A549 (cell line): ENCODE data around the gene DCLK1. TPM values are rescaled to one million over a fixed set of nuclear protein-coding genes. Genes with fewer than 3 reads are reported as not detected.

Source experiments
- ATAC-seq, 2 experiments: fragments of 200-7000 bp in 1 of 2; fragments of >200 bp in 1 of 2; cut with Nextera tagmentation in 1 of 2; cut with Tn5 transposase in 1 of 2; 3 replicates each; pipeline versions ENCODE4 v1.8.0 to v1.9.1; 2018 to 2020; ENCODE audit warnings: mild to moderate bottlenecking in 1 of 2, moderate library complexity in 1 of 2
- CTCF ChIA-PET: fragments of 300-600 bp; sonication (Branson Sonifier 250); formaldehyde crosslinking; extraction: SDS; loops from one replicate; lab custom pipeline; 2021; ENCODE audit warnings: antibody characterized with exemption, inconsistent platforms; lab: Yijun Ruan, JAX
- POLR2A ChIA-PET: fragments of 350-600 bp; formaldehyde crosslinking; extraction: SDS; loops from one replicate; lab custom pipeline; 2021; ENCODE audit warnings: antibody characterized with exemption, inconsistent platforms; lab: Yijun Ruan, JAX
- DNase-seq, 2 experiments: peaks; one replicate each; pipeline versions ENCODE4 v3.0.0 to v3.0.0-alpha.2; 2011 to 2016; ENCODE audit warnings: low read depth in 1 of 2, low spot score in 1 of 2
- FAIRE-seq: peaks from 2 replicates; lab custom pipeline; 2011; peaks lifted over from hg19 to GRCh38; lab: Jason Lieb, UNC
- H3K27ac ChIP-seq, 2 experiments: fragments of >200 bp; sonication (Bioruptor Twin); formaldehyde crosslinking; 3 replicates each; pipeline ENCODE4 v1.5.1; 2016 to 2017
- H3K4me1 ChIP-seq: fragments of >200 bp; sonication (Bioruptor Twin); formaldehyde crosslinking; 3 replicates; pipeline ENCODE4 v1.6.1; 2016
- H3K4me2 ChIP-seq: fragments of >200 bp; sonication (Bioruptor Twin); formaldehyde crosslinking; 3 replicates; pipeline ENCODE4 v1.6.1; 2016
- H3K4me3 ChIP-seq: fragments of >200 bp; sonication (Bioruptor Twin); formaldehyde crosslinking; 3 replicates; pipeline ENCODE4 v1.5.1; 2016
- H3K9me3 ChIP-seq: fragments of >200 bp; sonication (Bioruptor Twin); formaldehyde crosslinking; 3 replicates; pipeline ENCODE4 v1.6.1; 2016
- CEBPB ChIP-seq, 2 experiments: fragments of >200 bp in 1 of 2; sonication (Bioruptor Twin) in 1 of 2; formaldehyde crosslinking in 1 of 2; IDR thresholded peaks; 2 replicates each; pipeline ENCODE4 v1.6.1; 2012 to 2016
- CHD4 ChIP-seq: fragments of 200-600 bp; sonication (generic); IDR thresholded peaks from 2 replicates; pipeline ENCODE4 v1.6.1; 2016; ENCODE audit warnings: antibody characterized with exemption, mild to moderate bottlenecking, borderline replicate concordance
- EHF ChIP-seq: fragments of 250-450 bp; sonication (Bioruptor Pico); IDR thresholded peaks from 2 replicates; pipeline ENCODE4 v1.5.0; 2020; ENCODE audit warnings: mild to moderate bottlenecking
- EHMT2 ChIP-seq: fragments of 200-600 bp; sonication (generic); IDR thresholded peaks from 2 replicates; pipeline ENCODE4 v1.6.1; 2016; ENCODE audit warnings: antibody characterized with exemption, low read depth, mild to moderate bottlenecking, moderate library complexity
- GATA3 ChIP-seq: IDR thresholded peaks from 2 replicates; pipeline ENCODE4 v1.6.1; 2012; ENCODE audit warnings: borderline replicate concordance
- HEYL ChIP-seq: fragments of 250-450 bp; sonication (Bioruptor Pico); IDR thresholded peaks from 2 replicates; pipeline ENCODE4 v1.8.0; 2021; ENCODE audit warnings: mild to moderate bottlenecking, moderate library complexity
- HOXA7 ChIP-seq: fragments of 250-450 bp; sonication (Bioruptor Pico); IDR thresholded peaks from 2 replicates; pipeline ENCODE4 v1.5.0; 2020; ENCODE audit warnings: mild to moderate bottlenecking, moderate library complexity
- HOXB5 ChIP-seq: fragments of 250-450 bp; sonication (Bioruptor Pico); IDR thresholded peaks from 2 replicates; pipeline ENCODE4 v1.5.0; 2020; ENCODE audit warnings: mild to moderate bottlenecking, moderate library complexity
- KDM1A ChIP-seq: fragments of 200-600 bp; sonication (generic); IDR thresholded peaks from 2 replicates; pipeline ENCODE4 v1.6.1; 2016; ENCODE audit warnings: low read depth, mild to moderate bottlenecking
- KDM5A ChIP-seq: fragments of 200-600 bp; sonication (generic); IDR thresholded peaks from 2 replicates; pipeline ENCODE4 v1.6.1; 2016; ENCODE audit warnings: antibody characterized with exemption, mild to moderate bottlenecking
- MYC ChIP-seq: IDR thresholded peaks from 2 replicates; pipeline ENCODE4 v1.6.1; 2012; ENCODE audit warnings: mild to moderate bottlenecking, inconsistent platforms, low read length, improper control_type of control experiment, borderline replicate concordance
- NFE2L2 ChIP-seq: fragments of 150-350 bp; conservative IDR thresholded peaks from 2 replicates; pipeline ENCODE4 v1.6.1; 2014; ENCODE audit warnings: low read length
- NPAS2 ChIP-seq: fragments of 250-450 bp; sonication (Bioruptor Pico); IDR thresholded peaks from 2 replicates; pipeline ENCODE4 v1.8.0; 2022; ENCODE audit warnings: mild to moderate bottlenecking, moderate library complexity, borderline replicate concordance
- POLR2AphosphoS2 ChIP-seq: conservative IDR thresholded peaks from 2 replicates; pipeline ENCODE4 v1.6.1; 2012; ENCODE audit warnings: low read length, improper control_type of control experiment, inconsistent platforms
- RARB ChIP-seq: fragments of 250-450 bp; sonication (Bioruptor Pico); IDR thresholded peaks from 2 replicates; pipeline ENCODE4 v1.8.0; 2021; ENCODE audit warnings: mild to moderate bottlenecking, moderate library complexity
- SREBF2 ChIP-seq: fragments of 450-650 bp; IDR thresholded peaks from 2 replicates; pipeline ENCODE4 v1.6.1; 2014; ENCODE audit warnings: mild to moderate bottlenecking, moderate library complexity
- TFCP2L1 ChIP-seq: fragments of 250-450 bp; sonication (Bioruptor Pico); IDR thresholded peaks from 2 replicates; pipeline ENCODE4 v1.5.0; 2021; ENCODE audit warnings: mild to moderate bottlenecking
- ZC3H11A ChIP-seq: fragments of 450-650 bp; IDR thresholded peaks from 2 replicates; pipeline ENCODE4 v1.6.1; 2014; ENCODE audit warnings: antibody characterized with exemption, mild to moderate bottlenecking
- ZFP36 ChIP-seq: fragments of 450-650 bp; IDR thresholded peaks from 2 replicates; pipeline ENCODE4 v1.6.1; 2014; ENCODE audit warnings: borderline replicate concordance; ENCODE audit not compliant: partially characterized antibody
- ZNF302 ChIP-seq: fragments of 250-450 bp; sonication (Bioruptor Pico); IDR thresholded peaks from 2 replicates; pipeline ENCODE4 v1.9.0; 2021; ENCODE audit warnings: inconsistent platforms, mild to moderate bottlenecking, moderate library complexity
- WGBS: methylation state at CpG from one replicate; pipeline ENCODE4 v1.1.6; 2017; ENCODE audit errors: missing lambda C conversion rate; 5-methylcytosine and 5-hydroxymethylcytosine counted together
- polyA plus RNA-seq, 4 experiments: library from polyadenylated mRNA; depleted of rRNA in 3 of 4; stranded (reverse); fragments of >200 nt; fragmentation: RNase III in 1 of 4; extraction: RNeasy Plus Mini Kit Qiagen cat#74134 plus additional on column Dnase treatment in 1 of 4; gene quantifications; 2 replicates in 3 of 4; 3 replicates in 1 of 4; pipeline ENCODE4 v1.2.3, GENCODE V29; 2011 to 2017
- TF ChIP-seq, protein P1 (sequence below): fragments of 150-350 bp; IDR thresholded peaks from 2 replicates; pipeline ENCODE4 v1.6.1; 2014; ENCODE audit warnings: low read depth, mild to moderate bottlenecking, low read length
- TF ChIP-seq, protein P2 (sequence below): fragments of 200-600 bp; sonication (generic); IDR thresholded peaks from 2 replicates; pipeline ENCODE4 v1.6.1; 2016; ENCODE audit warnings: antibody characterized with exemption, mild to moderate bottlenecking, moderate library complexity
- TF ChIP-seq, protein P3 (sequence below): IDR thresholded peaks from 2 replicates; pipeline ENCODE4 v1.6.1; 2012; ENCODE audit warnings: low read depth, borderline replicate concordance

Gene DCLK1
- polyA plus RNA-seq, 2 of the 4 experiments (the other 2 are of a cell fraction): 0.13 to 0.21 TPM

DNA sequence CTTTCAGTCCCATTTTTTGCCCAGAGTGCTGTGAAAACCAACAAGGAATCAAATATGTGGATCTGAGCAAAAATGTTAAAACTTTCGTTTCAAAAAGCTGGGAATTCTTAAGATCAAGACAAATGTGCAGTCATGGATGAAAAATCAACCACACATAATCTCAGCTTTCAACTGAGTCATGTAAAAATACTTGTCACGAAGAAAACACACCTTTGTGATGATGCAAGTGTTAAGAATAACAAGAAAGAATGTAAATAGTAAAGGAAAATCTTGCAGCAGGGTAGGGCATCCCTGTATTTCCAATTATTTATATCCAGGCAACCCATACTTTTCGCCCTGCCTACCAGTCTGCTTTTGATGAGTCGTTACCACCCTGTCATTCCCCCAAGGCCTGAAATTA lies 27.4 kb upstream of the DCLK1 start:
- Histone ChIP-seq H3K27ac (no peak overlapping the region), H3K9me3 (no peaks in the 10 kb centered on the region), H3K4me2 (no peak overlapping the region), H3K4me1 (no peaks in the 10 kb centered on the region), H3K4me3 (no peak overlapping the region)
- TF ChIP-seq CHD4 (no peak), POLR2AphosphoS2 (no peak), EHF (no peak), HOXA7 (no peak)
- no peak for FAIRE-seq
- ATAC-seq: no peak
- 0% methylated on average over 4 of the region's 4 CpGs for WGBS
- DNase-seq: no peak
- POLR2A ChIA-PET: no interaction called here
- CTCF ChIA-PET: no interaction called here

DNA sequence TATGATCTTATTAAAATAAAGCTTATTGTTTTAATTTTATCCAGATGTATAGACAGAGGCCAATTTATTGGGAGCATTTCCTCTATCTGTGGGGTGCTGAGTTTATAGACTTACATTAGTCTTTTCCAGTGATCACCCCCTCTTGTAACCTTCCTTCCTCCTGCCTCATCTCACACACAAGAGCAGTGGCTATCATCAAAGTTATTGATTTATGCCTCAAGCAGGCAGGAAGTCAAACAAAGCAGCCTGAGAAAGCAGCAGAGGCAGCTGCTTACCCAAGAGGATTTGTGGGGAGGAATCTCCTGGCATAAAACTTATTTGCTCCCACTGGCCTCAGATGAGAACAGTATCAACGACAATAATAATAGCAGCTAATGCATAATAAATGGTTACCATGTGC lies 26.3 kb upstream of the DCLK1 start:
- no peak for ATAC-seq
- FAIRE-seq: no peak
- Histone ChIP-seq H3K4me3 (no peak overlapping the region), H3K4me2 (no peak overlapping the region), H3K4me1 (no peaks in the 10 kb centered on the region), H3K27ac (no peak overlapping the region), H3K9me3 (no peaks in the 10 kb centered on the region)
- ChIA-PET POLR2A (no interaction called here), CTCF (interaction anchor here (0.8 kb wide), 1 partner anchor 118 kb away, joined by 3 read pairs; no protein-coding TSS in a partner anchor)
- DNase-seq: no peak
- TF ChIP-seq GATA3 (no peak), ZNF302 (CRISPR knock-in tag) (no peak), KDM5A (no peak), ZFP36 (no peak), MYC (no peak)
- WGBS: 0% methylated on average over 1 of the region's 1 CpG

DNA sequence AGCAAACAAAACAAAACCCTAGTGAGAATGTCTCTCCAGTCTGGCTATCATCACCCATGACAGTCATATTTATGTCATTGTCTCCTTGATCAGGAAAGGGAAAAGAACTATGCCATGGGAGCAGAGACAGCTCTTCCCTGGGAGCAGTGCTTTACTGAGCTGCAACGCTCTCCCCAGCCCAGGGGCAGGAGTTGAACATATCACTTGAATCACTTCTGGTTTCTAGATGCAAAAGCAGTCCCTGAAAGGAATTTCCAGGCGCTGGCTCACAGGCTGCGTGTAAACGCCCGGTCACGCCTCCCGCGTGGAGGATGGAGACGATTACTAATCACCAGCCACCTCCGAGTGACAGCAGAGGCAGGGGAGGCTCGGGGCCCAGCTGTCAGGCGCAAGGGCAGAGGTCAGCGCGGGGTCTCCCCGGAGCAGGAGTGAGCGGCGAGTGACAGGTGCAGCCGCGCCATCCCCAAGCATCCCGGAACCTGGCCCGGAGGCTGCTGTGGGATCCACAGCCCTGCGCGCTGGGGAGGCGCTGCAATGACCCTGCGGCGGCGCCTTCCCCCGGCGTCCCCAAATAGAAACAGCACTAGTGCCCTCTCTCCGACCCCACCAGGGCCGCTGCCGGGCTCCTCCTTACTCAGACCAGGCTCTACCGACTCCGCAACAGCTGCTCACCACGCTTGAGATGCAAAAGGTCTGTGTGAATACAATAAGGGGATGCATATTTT lies 23.5 kb upstream of the DCLK1 start:
- FAIRE-seq: no peak
- ChIA-PET CTCF (no interaction called here), POLR2A (no interaction called here)
- DNase-seq: no peak
- Histone ChIP-seq H3K4me1 (no peaks in the 10 kb centered on the region), H3K27ac (no peak overlapping the region), H3K4me2 (no peak overlapping the region), H3K9me3 (no peaks in the 10 kb centered on the region), H3K4me3 (no peak overlapping the region)
- WGBS: 60% methylated on average over 15 of the region's 35 CpGs
- TF ChIP-seq, protein P1, sequence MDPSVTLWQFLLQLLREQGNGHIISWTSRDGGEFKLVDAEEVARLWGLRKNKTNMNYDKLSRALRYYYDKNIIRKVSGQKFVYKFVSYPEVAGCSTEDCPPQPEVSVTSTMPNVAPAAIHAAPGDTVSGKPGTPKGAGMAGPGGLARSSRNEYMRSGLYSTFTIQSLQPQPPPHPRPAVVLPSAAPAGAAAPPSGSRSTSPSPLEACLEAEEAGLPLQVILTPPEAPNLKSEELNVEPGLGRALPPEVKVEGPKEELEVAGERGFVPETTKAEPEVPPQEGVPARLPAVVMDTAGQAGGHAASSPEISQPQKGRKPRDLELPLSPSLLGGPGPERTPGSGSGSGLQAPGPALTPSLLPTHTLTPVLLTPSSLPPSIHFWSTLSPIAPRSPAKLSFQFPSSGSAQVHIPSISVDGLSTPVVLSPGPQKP: no peak
- TF ChIP-seq RARB (CRISPR knock-in tag): no peak
- TF ChIP-seq KDM1A: no peak
- no peak for TF ChIP-seq HEYL (CRISPR knock-in tag)
- TF ChIP-seq SREBF2: no peak
- TF ChIP-seq, protein P2, sequence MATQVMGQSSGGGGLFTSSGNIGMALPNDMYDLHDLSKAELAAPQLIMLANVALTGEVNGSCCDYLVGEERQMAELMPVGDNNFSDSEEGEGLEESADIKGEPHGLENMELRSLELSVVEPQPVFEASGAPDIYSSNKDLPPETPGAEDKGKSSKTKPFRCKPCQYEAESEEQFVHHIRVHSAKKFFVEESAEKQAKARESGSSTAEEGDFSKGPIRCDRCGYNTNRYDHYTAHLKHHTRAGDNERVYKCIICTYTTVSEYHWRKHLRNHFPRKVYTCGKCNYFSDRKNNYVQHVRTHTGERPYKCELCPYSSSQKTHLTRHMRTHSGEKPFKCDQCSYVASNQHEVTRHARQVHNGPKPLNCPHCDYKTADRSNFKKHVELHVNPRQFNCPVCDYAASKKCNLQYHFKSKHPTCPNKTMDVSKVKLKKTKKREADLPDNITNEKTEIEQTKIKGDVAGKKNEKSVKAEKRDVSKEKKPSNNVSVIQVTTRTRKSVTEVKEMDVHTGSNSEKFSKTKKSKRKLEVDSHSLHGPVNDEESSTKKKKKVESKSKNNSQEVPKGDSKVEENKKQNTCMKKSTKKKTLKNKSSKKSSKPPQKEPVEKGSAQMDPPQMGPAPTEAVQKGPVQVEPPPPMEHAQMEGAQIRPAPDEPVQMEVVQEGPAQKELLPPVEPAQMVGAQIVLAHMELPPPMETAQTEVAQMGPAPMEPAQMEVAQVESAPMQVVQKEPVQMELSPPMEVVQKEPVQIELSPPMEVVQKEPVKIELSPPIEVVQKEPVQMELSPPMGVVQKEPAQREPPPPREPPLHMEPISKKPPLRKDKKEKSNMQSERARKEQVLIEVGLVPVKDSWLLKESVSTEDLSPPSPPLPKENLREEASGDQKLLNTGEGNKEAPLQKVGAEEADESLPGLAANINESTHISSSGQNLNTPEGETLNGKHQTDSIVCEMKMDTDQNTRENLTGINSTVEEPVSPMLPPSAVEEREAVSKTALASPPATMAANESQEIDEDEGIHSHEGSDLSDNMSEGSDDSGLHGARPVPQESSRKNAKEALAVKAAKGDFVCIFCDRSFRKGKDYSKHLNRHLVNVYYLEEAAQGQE: no peak
- no peak for TF ChIP-seq TFCP2L1 (CRISPR knock-in tag)
- TF ChIP-seq NFE2L2: no peak
- TF ChIP-seq ZC3H11A: no peak
- no peak for TF ChIP-seq CEBPB (IDR thresholded peaks at IDR 0.05)
- no peak for TF ChIP-seq HOXA7
- TF ChIP-seq NPAS2: no peak
- TF ChIP-seq, protein P3, sequence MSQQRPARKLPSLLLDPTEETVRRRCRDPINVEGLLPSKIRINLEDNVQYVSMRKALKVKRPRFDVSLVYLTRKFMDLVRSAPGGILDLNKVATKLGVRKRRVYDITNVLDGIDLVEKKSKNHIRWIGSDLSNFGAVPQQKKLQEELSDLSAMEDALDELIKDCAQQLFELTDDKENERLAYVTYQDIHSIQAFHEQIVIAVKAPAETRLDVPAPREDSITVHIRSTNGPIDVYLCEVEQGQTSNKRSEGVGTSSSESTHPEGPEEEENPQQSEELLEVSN: no peak
- TF ChIP-seq HOXB5 (CRISPR knock-in tag): no peak
- no peak for TF ChIP-seq EHMT2
- ATAC-seq: no peak
